Keratinocyte (primary cell): ENCODE data around the gene NEB.

Experiments used
- CTCF ChIP-seq, 3 experiments: IDR thresholded peaks in 1 of 3; conservative IDR thresholded peaks in 1 of 3; optimal IDR thresholded peaks in 1 of 3; 2 replicates in 2 of 3; 3 replicates in 1 of 3; pipeline versions ENCODE3 to v1.5.1; 2011; ENCODE audit warnings: low read length in 3 of 3, mild to moderate bottlenecking in 3 of 3, moderate library complexity in 2 of 3, control low read depth in 1 of 3, inconsistent platforms in 1 of 3; ENCODE audit not compliant: insufficient read depth in 2 of 3; ENCODE audit errors: extremely low read depth in 1 of 3
- EZH2 ChIP-seq: IDR thresholded peaks from one replicate; pipeline ENCODE4 v1.6.1; 2012; ENCODE audit warnings: inconsistent platforms, mild to moderate bottlenecking, low read length, moderate library complexity

DNA sequence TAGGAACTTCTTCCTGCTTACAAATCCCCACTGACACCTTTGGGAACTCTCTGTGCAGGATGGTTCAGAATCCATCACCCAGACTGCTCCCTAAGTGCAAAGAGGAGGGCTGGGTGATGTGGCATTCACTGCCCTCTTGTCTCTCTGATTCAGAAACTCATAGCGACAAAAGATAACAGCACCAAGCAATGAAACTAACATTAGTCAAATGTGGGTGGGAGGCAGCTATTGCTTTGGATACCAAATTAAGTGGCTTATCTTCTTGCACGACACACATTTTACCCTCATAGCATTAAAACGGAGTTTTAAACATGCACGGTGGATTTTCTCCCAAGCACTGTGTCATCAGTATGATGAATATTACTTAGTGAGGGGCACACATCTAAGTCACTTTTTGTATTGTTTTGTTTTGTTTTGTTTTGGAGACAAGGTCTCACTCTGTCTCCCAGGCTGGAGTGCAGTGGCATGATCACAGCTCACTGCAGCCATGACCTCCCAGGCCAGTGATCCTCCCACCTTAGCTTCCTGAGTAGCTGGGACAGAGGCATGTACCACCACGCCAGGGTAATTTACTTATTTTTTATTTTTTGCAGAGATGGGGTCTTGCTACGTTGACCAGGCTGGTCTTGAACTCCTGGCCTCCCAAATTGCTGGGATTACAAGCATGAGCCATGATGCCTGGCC, 40.9 kb upstream of the NEB start:
- TF ChIP-seq CTCF (optimal IDR thresholded peaks at IDR 0.05 in 1 of 3, IDR thresholded peaks at IDR 0.05 in 1 of 3, conservative IDR thresholded peaks at IDR 0.05 in 1 of 3; ENCODE audit: extremely low read depth in 1 of 3, insufficient read depth in 2 of 3, low read length in 3 of 3) (no peak), EZH2 (no peak)
